Stomach (tissue), 4 donors: ENCODE results near the gene TMEM54.

ENCODE experiments used
- CTCF ChIP-seq, 7 experiments: fragments of 450-650 bp in 4 of 7; fragments of 200-600 bp in 3 of 7; sonication (generic) in 3 of 7; IDR thresholded peaks; one replicate each; pipeline ENCODE4 v1.5.1; 2016 to 2019; ENCODE audit warnings: antibody characterized with exemption in 7 of 7, control low read depth in 2 of 7, mild to moderate bottlenecking in 1 of 7
- EP300 ChIP-seq: sonication (generic); formaldehyde crosslinking; IDR thresholded peaks from one replicate; pipeline ENCODE4 v1.6.1; 2017; ENCODE audit warnings: antibody characterized with exemption
- POLR2A ChIP-seq, 4 donors: fragments of 450-650 bp; IDR thresholded peaks; one replicate each; pipeline ENCODE4 v1.6.1; 2016; ENCODE audit warnings: antibody characterized with exemption in 4 of 4, control low read depth in 2 of 4, mild to moderate bottlenecking in 1 of 4, moderate library complexity in 1 of 4
- POLR2AphosphoS5 ChIP-seq, 3 donors: sonication (generic); formaldehyde crosslinking; IDR thresholded peaks; one replicate each; pipeline ENCODE4 v1.6.1; 2016; ENCODE audit warnings: antibody characterized with exemption in 3 of 3

GRCh38 chr1:32915766-32916706 lies 14.8 kb upstream of the TMEM54 start:
- TF ChIP-seq CTCF (IDR thresholded peaks at IDR 0.05) (no peak), POLR2AphosphoS5 (IDR thresholded peaks at IDR 0.05) (no peak), EP300 (no peak), POLR2A (IDR thresholded peaks at IDR 0.05) (no peak)
